ENCODE measurements around the gene RAPGEF4.

- no peak for TF ChIP-seq POLR2A (IDR thresholded peaks at IDR 0.05; ENCODE audit: low read length)
- TF ChIP-seq GATA1 (IDR thresholded peaks at IDR 0.05; ENCODE audit: low read depth, low read length) = no peak
Observed at GRCh38 chr2:172870396-172870795, 134.8 kb downstream of the RAPGEF4 start.

Data from erythroblast (primary cell).